K562 treated with DMSO at 1 percent for 12 hours (cell line): Measurements from ENCODE around the gene PTMA. TPM values are rescaled to one million over a fixed set of nuclear protein-coding genes. Genes with fewer than 3 reads are reported as not detected.

ENCODE experiments used
- total RNA-seq: library from RNA; unstranded; fragments of 300-600 nt; gene quantifications from 2 replicates; pipeline ENCODE4 v1.2.3, GENCODE V29; 2022; ENCODE audit not compliant: insufficient read depth

PTMA gene, protein sequence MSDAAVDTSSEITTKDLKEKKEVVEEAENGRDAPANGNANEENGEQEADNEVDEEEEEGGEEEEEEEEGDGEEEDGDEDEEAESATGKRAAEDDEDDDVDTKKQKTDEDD
- 395 and 464 TPM in 2 replicates for total RNA-seq

DNA sequence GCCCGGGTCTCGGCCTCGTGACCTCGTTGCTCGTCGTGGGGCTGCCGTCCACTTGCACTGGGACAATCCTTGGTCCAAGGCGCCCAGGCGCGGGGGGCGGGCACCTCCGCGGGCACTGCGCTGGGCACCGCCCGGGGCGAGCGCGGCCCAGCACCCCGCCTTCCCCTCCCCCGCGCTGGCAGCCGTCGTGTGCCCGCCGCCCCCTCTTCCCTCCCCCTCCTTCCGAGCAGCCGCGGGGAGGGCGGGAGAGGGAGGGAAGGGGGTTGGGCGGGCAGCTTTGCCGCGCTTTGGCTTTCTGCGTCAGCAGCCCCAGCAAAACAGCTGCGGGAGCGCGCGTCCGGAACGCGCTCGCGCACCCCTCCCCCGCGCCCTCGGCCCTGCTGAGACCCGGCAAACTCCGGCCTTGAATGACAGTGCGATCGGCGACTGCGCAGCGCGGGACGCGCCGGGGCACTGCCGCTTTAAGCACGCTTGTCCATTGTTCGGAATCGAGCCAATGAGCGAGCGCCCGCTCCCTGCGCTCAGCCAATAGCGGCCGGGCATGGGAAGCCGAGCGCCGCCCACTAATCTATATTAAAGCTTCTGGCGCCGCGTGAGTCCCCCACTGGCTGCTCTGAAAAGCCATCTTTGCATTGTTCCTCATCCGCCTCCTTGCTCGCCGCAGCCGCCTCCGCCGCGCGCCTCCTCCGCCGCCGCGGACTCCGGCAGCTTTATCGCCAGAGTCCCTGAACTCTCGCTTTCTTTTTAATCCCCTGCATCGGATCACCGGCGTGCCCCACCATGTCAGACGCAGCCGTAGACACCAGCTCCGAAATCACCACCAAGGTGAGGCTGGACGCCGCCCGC, at the start of gene PTMA:
Gene PTMA (plus strand): TSS at position 599 of the 846 bp plus-strand sequence. CDS start 182 bp downstream, at position 781.

Other genes starting within 250 kb of the PTMA start
- 66.9 and 145 TPM in 2 replicates for gene NCL, start 244.0 kb upstream of the PTMA start, total RNA-seq
- gene NMUR1, start 178.1 kb upstream of the PTMA start, total RNA-seq = 0.53 TPM in 1 of 2 replicates, not detected in the other
- not detected in 2 replicates for gene TEX44, start 115.7 kb upstream of the PTMA start, total RNA-seq
- 7.5 and 13.2 TPM in 2 replicates for gene PDE6D, start 72.8 kb downstream of the PTMA start, total RNA-seq
- gene COPS7B, start 77.9 kb downstream of the PTMA start, total RNA-seq = 23.1 and 147 TPM in 2 replicates
- gene NPPC, start 217.9 kb downstream of the PTMA start, total RNA-seq = not detected in 2 replicates